Endothelial cell of umbilical vein (primary cell): ENCODE results near the gene DGUOK.

Source experiments
- EZH2 ChIP-seq: IDR thresholded peaks from 2 replicates; pipeline ENCODE4 v1.6.1; 2012; ENCODE audit warnings: borderline replicate concordance, low read depth, mild to moderate bottlenecking, moderate library complexity, low read length, inconsistent platforms; ENCODE audit not compliant: severe bottlenecking
- GATA2 ChIP-seq: IDR thresholded peaks from 2 replicates; pipeline ENCODE4 v1.7.0; 2011; ENCODE audit warnings: low read depth, mild to moderate bottlenecking, moderate library complexity, mixed read lengths, low read length; ENCODE audit not compliant: insufficient read length, insufficient read depth
- JUN ChIP-seq: IDR thresholded peaks from 2 replicates; pipeline ENCODE4 v1.6.1; 2011; ENCODE audit warnings: borderline replicate concordance, low read depth; ENCODE audit not compliant: insufficient read length, insufficient read depth
- MYC ChIP-seq: IDR thresholded peaks from one replicate; pipeline ENCODE4 v1.6.1; 2011; ENCODE audit warnings: mild to moderate bottlenecking, low read depth, low read length
- POLR2A ChIP-seq: IDR thresholded peaks from 2 replicates; pipeline ENCODE4 v1.6.1; 2012; ENCODE audit warnings: low read depth, mild to moderate bottlenecking, control low read depth, low read length
- POLR2AphosphoS5 ChIP-seq: IDR thresholded peaks from 2 replicates; pipeline ENCODE4 v1.6.1; 2012; ENCODE audit warnings: low read depth, mild to moderate bottlenecking, control low read depth, low read length, moderate library complexity; ENCODE audit not compliant: insufficient read depth
- TF ChIP-seq, protein P1 (sequence below), 2 donors: IDR thresholded peaks; 1 replicate in 1 of 2; 2 replicates in 1 of 2; pipeline ENCODE4 v1.5.1; 2011; ENCODE audit warnings: low read length in 2 of 2, mild to moderate bottlenecking in 2 of 2, moderate library complexity in 2 of 2, control low read depth in 1 of 2, inconsistent platforms in 1 of 2, low read depth in 1 of 2; ENCODE audit not compliant: insufficient read depth in 1 of 2; ENCODE audit errors: extremely low read depth in 1 of 2
- TF ChIP-seq, protein P2 (sequence below): IDR thresholded peaks from 2 replicates; pipeline ENCODE4 v1.6.1; 2011; ENCODE audit not compliant: insufficient read depth, insufficient read length

DNA sequence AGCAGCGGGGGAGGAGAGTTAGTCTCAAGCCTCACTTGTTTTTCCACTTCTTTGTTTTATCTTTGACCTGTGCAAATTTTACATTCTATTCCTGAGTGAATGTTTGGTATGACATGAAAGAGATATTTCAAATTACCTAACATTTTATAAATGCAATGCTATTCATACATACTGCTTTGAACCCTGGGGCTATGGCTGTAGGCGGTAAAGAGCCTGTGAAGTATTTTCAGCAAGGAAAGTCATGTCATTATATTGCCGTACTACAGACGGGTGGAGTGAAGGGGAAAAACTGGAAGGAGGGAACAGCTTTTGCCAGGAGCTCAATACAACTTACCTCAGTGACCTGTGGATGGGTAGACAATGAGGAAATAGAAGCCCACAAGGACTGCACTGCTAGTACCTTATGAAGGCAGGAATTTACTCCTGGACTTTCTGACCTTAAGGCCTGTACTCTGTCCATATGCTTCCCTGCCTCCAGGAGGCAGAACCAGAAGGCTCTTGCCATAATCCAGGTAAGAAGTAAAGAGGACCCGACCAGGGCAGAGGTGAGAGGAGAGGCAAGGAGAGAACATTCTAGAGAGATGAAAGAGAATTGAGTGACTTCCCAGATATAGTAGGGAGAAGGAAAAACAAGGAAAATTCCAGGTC lies 29.7 kb downstream of the DGUOK start:
- TF ChIP-seq POLR2AphosphoS5 (no peak), EZH2 (no peak), POLR2A (no peak), JUN (no peak), MYC (no peak), GATA2 (no peak)
- TF ChIP-seq, protein P1, sequence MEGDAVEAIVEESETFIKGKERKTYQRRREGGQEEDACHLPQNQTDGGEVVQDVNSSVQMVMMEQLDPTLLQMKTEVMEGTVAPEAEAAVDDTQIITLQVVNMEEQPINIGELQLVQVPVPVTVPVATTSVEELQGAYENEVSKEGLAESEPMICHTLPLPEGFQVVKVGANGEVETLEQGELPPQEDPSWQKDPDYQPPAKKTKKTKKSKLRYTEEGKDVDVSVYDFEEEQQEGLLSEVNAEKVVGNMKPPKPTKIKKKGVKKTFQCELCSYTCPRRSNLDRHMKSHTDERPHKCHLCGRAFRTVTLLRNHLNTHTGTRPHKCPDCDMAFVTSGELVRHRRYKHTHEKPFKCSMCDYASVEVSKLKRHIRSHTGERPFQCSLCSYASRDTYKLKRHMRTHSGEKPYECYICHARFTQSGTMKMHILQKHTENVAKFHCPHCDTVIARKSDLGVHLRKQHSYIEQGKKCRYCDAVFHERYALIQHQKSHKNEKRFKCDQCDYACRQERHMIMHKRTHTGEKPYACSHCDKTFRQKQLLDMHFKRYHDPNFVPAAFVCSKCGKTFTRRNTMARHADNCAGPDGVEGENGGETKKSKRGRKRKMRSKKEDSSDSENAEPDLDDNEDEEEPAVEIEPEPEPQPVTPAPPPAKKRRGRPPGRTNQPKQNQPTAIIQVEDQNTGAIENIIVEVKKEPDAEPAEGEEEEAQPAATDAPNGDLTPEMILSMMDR (IDR thresholded peaks at IDR 0.05; ENCODE audit: extremely low read depth in 1 of 2, insufficient read depth in 1 of 2, low read depth in 1 of 2, low read length in 2 of 2) = no peak
- TF ChIP-seq, protein P2, sequence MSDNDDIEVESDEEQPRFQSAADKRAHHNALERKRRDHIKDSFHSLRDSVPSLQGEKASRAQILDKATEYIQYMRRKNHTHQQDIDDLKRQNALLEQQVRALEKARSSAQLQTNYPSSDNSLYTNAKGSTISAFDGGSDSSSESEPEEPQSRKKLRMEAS = no peak
